Neural cell (in vitro differentiated cells): ENCODE data around the gene DERL3. TPM values are rescaled to one million over a fixed set of nuclear protein-coding genes. Genes with fewer than 3 reads are reported as not detected.

Source experiments
- H2AFZ ChIP-seq: fragments of 200-600, 300-800 bp; sonication (generic), shearing (Covaris generic); 2 replicates; pipeline ENCODE4 v1.6.0; 2014; ENCODE audit warnings: low read depth, mild to moderate bottlenecking, antibody characterized with exemption, low read length, moderate library complexity
- H3F3A ChIP-seq: fragments of 200-600 bp; shearing (Covaris generic); 2 replicates; pipeline ENCODE4 v1.6.1; 2016; ENCODE audit warnings: mild to moderate bottlenecking, moderate library complexity, mixed read lengths, antibody characterized with exemption, low read length; ENCODE audit not compliant: insufficient read depth, poor library complexity, severe bottlenecking
- H3K27ac ChIP-seq: fragments of 200-600, 300-800 bp; sonication (generic), shearing (Covaris generic); 2 replicates; pipeline ENCODE4 v1.5.1; 2014; ENCODE audit warnings: mild to moderate bottlenecking, low read length, moderate library complexity
- H3K27me3 ChIP-seq: fragments of 300-800, 200-600 bp; sonication (generic), shearing (Covaris generic); 2 replicates; pipeline ENCODE4 v1.6.0; 2014; ENCODE audit warnings: mild to moderate bottlenecking, low read depth, low read length, moderate library complexity; ENCODE audit not compliant: insufficient read depth
- H3K36me3 ChIP-seq: fragments of 300-800, 200-600 bp; sonication (generic), shearing (Covaris generic); 2 replicates; pipeline ENCODE4 v1.5.1; 2014; ENCODE audit warnings: mild to moderate bottlenecking, antibody characterized with exemption, low read length, moderate library complexity; ENCODE audit not compliant: insufficient read depth
- H3K4me2 ChIP-seq: fragments of 300-800, 200-600 bp; sonication (generic), shearing (Covaris generic); 2 replicates; pipeline ENCODE4 v1.6.0; 2014; ENCODE audit warnings: mild to moderate bottlenecking, low read length
- H3K4me3 ChIP-seq: fragments of 300-800, 200-600 bp; sonication (generic), shearing (Covaris generic); 2 replicates; pipeline ENCODE4 v1.5.1; 2014; ENCODE audit warnings: mild to moderate bottlenecking, low read length, moderate library complexity
- H3K79me2 ChIP-seq: fragments of 200-600 bp; shearing (Covaris generic); replicated peaks from 2 replicates; pipeline ENCODE4 v1.6.0; 2014; ENCODE audit warnings: mild to moderate bottlenecking, low read length, moderate library complexity; ENCODE audit not compliant: insufficient read depth
- H3K9ac ChIP-seq: fragments of 300-800, 200-600 bp; sonication (generic), shearing (Covaris generic); 2 replicates; pipeline ENCODE4 v1.6.1; 2016; ENCODE audit warnings: mild to moderate bottlenecking, low read length, mixed read lengths
- H3K9me2 ChIP-seq: fragments of 200-600 bp; shearing (Covaris generic); 2 replicates; pipeline ENCODE4 v1.6.1; 2016; ENCODE audit warnings: mild to moderate bottlenecking, low read length, mixed read lengths; ENCODE audit not compliant: insufficient read depth
- H3K9me3 ChIP-seq: fragments of 200-600, 300-800 bp; sonication (generic), shearing (Covaris generic); 2 replicates; pipeline ENCODE4 v1.6.1; 2016; ENCODE audit warnings: mild to moderate bottlenecking, mixed run types, low read length, moderate library complexity, mixed read lengths
- H4K20me1 ChIP-seq: fragments of 200-600 bp; shearing (Covaris generic); 2 replicates; pipeline ENCODE4 v1.6.1; 2016; ENCODE audit warnings: mild to moderate bottlenecking, mixed run types; ENCODE audit not compliant: insufficient read depth
- CTCF ChIP-seq: fragments of 450-650 bp; IDR thresholded peaks from 2 replicates; pipeline ENCODE4 v1.5.1; 2014; ENCODE audit warnings: antibody characterized with exemption, mild to moderate bottlenecking, moderate library complexity; ENCODE audit not compliant: poor library complexity, severe bottlenecking
- EP300 ChIP-seq: fragments of 450-650 bp; conservative IDR thresholded peaks from 2 replicates; pipeline ENCODE4 v1.6.1; 2014; ENCODE audit warnings: antibody characterized with exemption, mild to moderate bottlenecking, moderate library complexity; ENCODE audit not compliant: poor library complexity, severe bottlenecking
- EZH2 ChIP-seq: fragments of 200-600, 300-800 bp; shearing (Covaris generic), sonication (generic); IDR thresholded peaks from 2 replicates; pipeline ENCODE4 v1.6.1; 2014; ENCODE audit warnings: antibody characterized with exemption, low read length, borderline replicate concordance, mild to moderate bottlenecking; ENCODE audit not compliant: insufficient read depth, poor library complexity, severe bottlenecking
- MXI1 ChIP-seq: fragments of 450-650 bp; conservative IDR thresholded peaks from 2 replicates; pipeline ENCODE4 v1.6.1; 2014; ENCODE audit warnings: antibody characterized with exemption, mild to moderate bottlenecking; ENCODE audit not compliant: poor library complexity, severe bottlenecking
- POLR2AphosphoS5 ChIP-seq: IDR thresholded peaks from 2 replicates; pipeline ENCODE4 v1.6.1; 2012
- RAD21 ChIP-seq: fragments of 450-650 bp; conservative IDR thresholded peaks from 2 replicates; pipeline ENCODE4 v1.6.1; 2014; ENCODE audit warnings: antibody characterized with exemption, mild to moderate bottlenecking, moderate library complexity
- REST ChIP-seq: IDR thresholded peaks from 2 replicates; pipeline ENCODE4 v1.6.1; 2012; ENCODE audit warnings: borderline replicate concordance
- SMC3 ChIP-seq: fragments of 450-650 bp; conservative IDR thresholded peaks from 2 replicates; pipeline ENCODE4 v1.6.1; 2014; ENCODE audit warnings: antibody characterized with exemption, mild to moderate bottlenecking, moderate library complexity; ENCODE audit not compliant: poor library complexity
- TAF1 ChIP-seq: IDR thresholded peaks from 2 replicates; pipeline ENCODE4 v1.6.1; 2012; ENCODE audit warnings: low read depth
- polyA plus RNA-seq: library from polyadenylated mRNA; depleted of rRNA; stranded (reverse); fragments of >200 nt; gene quantifications from 2 replicates; pipeline ENCODE4 v1.2.3, GENCODE V29; 2014

The DERL3 gene
- polyA plus RNA-seq, 1 donor from 2014 or later, result 0.84 TPM

GRCh38 chr22:23877566-23877965, 38.8 kb upstream of the DERL3 start:
- Histone ChIP-seq H3K9me3 (no peaks in the 10 kb centered on the region), H3K4me2 (no peak overlapping the region), H2AFZ (no peak overlapping the region), H3K4me3 (no peak overlapping the region), H3K9me2 (no peaks in the 10 kb centered on the region), H3F3A (no peaks in the 10 kb centered on the region), H3K79me2 (no peaks in the 10 kb centered on the region), H3K36me3 (no peaks in the 10 kb centered on the region), H3K27ac (no peak overlapping the region), H4K20me1 (no peaks in the 10 kb centered on the region), H3K9ac (no peak overlapping the region), H3K27me3 (no peaks in the 10 kb centered on the region)
- TF ChIP-seq POLR2AphosphoS5 (no peak), MXI1 (no peak)

- Histone ChIP-seq H3K36me3 (no peaks in the 10 kb centered on the region), H3K27ac (no peak overlapping the region), H3K9me3 (no peaks in the 10 kb centered on the region), H3K27me3 (no peaks in the 10 kb centered on the region), H3K4me3 (no peak overlapping the region), H4K20me1 (no peaks in the 10 kb centered on the region), H3K9me2 (no peaks in the 10 kb centered on the region), H3K4me2 (no peak overlapping the region), H3K9ac (no peak overlapping the region), H3F3A (no peaks in the 10 kb centered on the region), H2AFZ (no peak overlapping the region), H3K79me2 (no peaks in the 10 kb centered on the region)
- TF ChIP-seq CTCF (no peak), REST (no peak), EP300 (no peak), RAD21 (no peak), TAF1 (no peak), EZH2 (no peak), SMC3 (no peak)
Measured at GRCh38 chr22:23875801-23876200, 37.0 kb upstream of the DERL3 start.

GRCh38 chr22:23874871-23875270, 36.1 kb upstream of the DERL3 start:
- no peak overlapping the region for H3K9ac ChIP-seq
- H3K36me3 ChIP-seq, result no peaks in the 10 kb centered on the region
- no peak overlapping the region for H2AFZ ChIP-seq
- no peaks in the 10 kb centered on the region for H4K20me1 ChIP-seq
- H3K9me3 ChIP-seq, result no peaks in the 10 kb centered on the region
- no peaks in the 10 kb centered on the region for H3F3A ChIP-seq
- no peak overlapping the region for H3K27ac ChIP-seq
- H3K9me2 ChIP-seq, result no peaks in the 10 kb centered on the region
- no peaks in the 10 kb centered on the region for H3K27me3 ChIP-seq
- no peaks in the 10 kb centered on the region for H3K79me2 ChIP-seq
- TF ChIP-seq CTCF (no peak), POLR2AphosphoS5 (no peak), EP300 (no peak), TAF1 (no peak), REST (no peak)
- no peak overlapping the region for H3K4me2 ChIP-seq
- no peak overlapping the region for H3K4me3 ChIP-seq
